Smooth muscle cell of the pulmonary artery (primary cell): ENCODE measurements around the gene MRPL34. TPM values are rescaled to one million over a fixed set of nuclear protein-coding genes. Genes with fewer than 3 reads are reported as not detected.

ENCODE experiments used
- total RNA-seq: library from RNA; depleted of rRNA; stranded (reverse); fragments of >200 nt; gene quantifications from 2 replicates; pipeline ENCODE4 v1.2.3, GENCODE V29; 2014

Gene MRPL34
- 31.6 and 31.7 TPM in 2 replicates for total RNA-seq

GRCh38 chr19:17305517-17306284 lies at the start of gene MRPL34:
MRPL34 (plus strand) TSS chr19:17305872; CDS start chr19:17305893, 21 bp downstream.

GRCh38 chr19:17264641-17264979 lies 41.1 kb upstream of the MRPL34 start, which contains the start of gene USHBP1:
USHBP1 (minus strand) TSS chr19:17264745; CDS start chr19:17264299, 446 bp downstream.

GRCh38 chr19:17266975-17267788 lies 38.5 kb upstream of the MRPL34 start, which contains the start of gene BABAM1:
BABAM1 (plus strand) TSS chr19:17267443; CDS start chr19:17268807, 1,364 bp downstream.

GRCh38 chr19:17281391-17282304 lies 24.0 kb upstream of the MRPL34 start, which contains the start of gene ANKLE1:
ANKLE1 (plus strand) TSS chr19:17281901; CDS start chr19:17281921, 20 bp downstream.

GRCh38 chr19:17303167-17303939 lies 2.3 kb upstream of the MRPL34 start, which contains the start of gene ABHD8:
ABHD8 (minus strand) TSS chr19:17303425; CDS start chr19:17301616, 1,809 bp downstream.

GRCh38 chr19:17309198-17309964 lies 3.7 kb downstream of the MRPL34 start, which contains the start of gene DDA1:
DDA1 (plus strand) TSS chr19:17309563; CDS start chr19:17309655, 92 bp downstream.

GRCh38 chr19:17334414-17335409 lies 29.0 kb downstream of the MRPL34 start, which contains the start of gene ANO8:
ANO8 (minus strand) TSS chr19:17334855; CDS start chr19:17334670, 185 bp downstream.

GRCh38 chr19:17336872-17337674 lies 31.4 kb downstream of the MRPL34 start, which contains the start of gene GTPBP3:
GTPBP3 (plus strand) TSS chr19:17337553; CDS start chr19:17337612, 59 bp downstream.

Other genes starting within 250 kb of the MRPL34 start
- gene HAUS8, start 230.4 kb upstream of the MRPL34 start, total RNA-seq: 1.2 and 1.8 TPM in 2 replicates
- gene MYO9B, start 230.1 kb upstream of the MRPL34 start, total RNA-seq: 71.8 and 85.1 TPM in 2 replicates
- 14.5 and 17.8 TPM in 2 replicates for gene USE1, start 90.5 kb upstream of the MRPL34 start, total RNA-seq
- 2.7 and 5.0 TPM in 2 replicates for gene OCEL1, start 79.6 kb upstream of the MRPL34 start, total RNA-seq
- 41.2 and 59.3 TPM in 2 replicates for gene NR2F6, start 60.0 kb upstream of the MRPL34 start, total RNA-seq
- gene USHBP1, start 41.1 kb upstream of the MRPL34 start, total RNA-seq: 0.07 TPM in 1 of 2 replicates, not detected in the other
- gene BABAM1, start 38.4 kb upstream of the MRPL34 start, total RNA-seq: 61.7 and 68.7 TPM in 2 replicates
- gene ANKLE1, start 24.0 kb upstream of the MRPL34 start, total RNA-seq: 0.40 and 0.52 TPM in 2 replicates
- gene ABHD8, start 2.4 kb upstream of the MRPL34 start, total RNA-seq: 13.8 and 14.9 TPM in 2 replicates
- gene DDA1, start 3.7 kb downstream of the MRPL34 start, total RNA-seq: 29.8 and 36.2 TPM in 2 replicates
- gene ANO8, start 29.0 kb downstream of the MRPL34 start, total RNA-seq: 7.8 and 8.8 TPM in 2 replicates
- 12.6 and 19.0 TPM in 2 replicates for gene GTPBP3, start 31.7 kb downstream of the MRPL34 start, total RNA-seq
- 0.20 and 0.33 TPM in 2 replicates for gene PLVAP, start 71.5 kb downstream of the MRPL34 start, total RNA-seq
- 0.26 TPM in 1 of 2 replicates, not detected in the other for gene CCDC194, start 88.3 kb downstream of the MRPL34 start, total RNA-seq
- gene BST2, start 99.8 kb downstream of the MRPL34 start, total RNA-seq: 7.3 and 63.1 TPM in 2 replicates
- gene MVB12A, start 114.2 kb downstream of the MRPL34 start, total RNA-seq: 30.5 and 36.6 TPM in 2 replicates
- gene TMEM221, start 142.8 kb downstream of the MRPL34 start, total RNA-seq: 0.20 and 0.23 TPM in 2 replicates
- gene NXNL1, start 155.1 kb downstream of the MRPL34 start, total RNA-seq: not detected in 2 replicates
- 36.1 and 44.5 TPM in 2 replicates for gene SLC27A1, start 164.7 kb downstream of the MRPL34 start, total RNA-seq
- gene PGLS, start 205.8 kb downstream of the MRPL34 start, total RNA-seq: 48.4 and 65.4 TPM in 2 replicates
- 123 and 160 TPM in 2 replicates for gene COLGALT1, start 249.8 kb downstream of the MRPL34 start, total RNA-seq